Activated CD8-positive, alpha-beta T cell treated with anti-CD3 and anti-CD28 coated beads, Interleukin-2, amount 10 ng/mL, durations not matched to agents 7 days and 5 days (primary cell): ENCODE results near the gene IGF2BP3. TPM values are rescaled to one million over a fixed set of nuclear protein-coding genes. Genes with fewer than 3 reads are reported as not detected.

Source experiments
- ATAC-seq: fragments of 150-1000 bp; cut with Tn5 transposase; one replicate; pipeline ENCODE4 v1.10.0; 2021; ENCODE audit warnings: moderate library complexity
- CTCF ChIA-PET: fragments of 350-600 bp; sonication (Branson Sonifier 250); formaldehyde crosslinking; loops from one replicate; lab custom pipeline; 2021; ENCODE audit warnings: antibody characterized with exemption; lab: Charles Lee
- POLR2A ChIA-PET: fragments of 350-600 bp; sonication (Branson Sonifier 250); formaldehyde crosslinking; loops from one replicate; lab custom pipeline; 2021; ENCODE audit warnings: antibody characterized with exemption; lab: Charles Lee
- DNase-seq: peaks from one replicate; pipeline ENCODE4 v3.0.0-alpha.2; 2020
- H3K27ac Mint-ChIP-seq: one replicate; pipeline ENCODE4 v1.8.0; 2021; ENCODE audit warnings: mild to moderate bottlenecking, mixed read lengths
- H3K27me3 Mint-ChIP-seq: one replicate; pipeline ENCODE4 v1.8.0; 2021; ENCODE audit warnings: low read depth, mixed read lengths
- H3K36me3 Mint-ChIP-seq: one replicate; pipeline ENCODE4 v1.8.0; 2021; ENCODE audit warnings: low read depth, mixed read lengths
- H3K4me1 Mint-ChIP-seq: one replicate; pipeline ENCODE4 v1.8.0; 2021; ENCODE audit warnings: low read depth, mixed read lengths
- H3K4me3 Mint-ChIP-seq: one replicate; pipeline ENCODE4 v1.8.0; 2021; ENCODE audit warnings: mild to moderate bottlenecking, mixed read lengths
- H3K9me3 Mint-ChIP-seq: one replicate; pipeline ENCODE4 v1.8.0; 2022; ENCODE audit warnings: mixed read lengths; ENCODE audit not compliant: insufficient read depth
- total RNA-seq, 2 experiments: library from RNA; stranded (reverse); gene quantifications; one replicate each; pipeline ENCODE4 v1.2.3, GENCODE V29; 2021

Gene IGF2BP3
- total RNA-seq, 2 experiments from 2014 or later: 0.52 to 0.55 TPM

- Mint-ChIP-seq H3K4me3 (no peak overlapping the region), H3K27ac (no peak overlapping the region), H3K36me3 (no peaks in the 10 kb centered on the region), H3K27me3 (peaks cover 40% of the 10 kb centered on the region), H3K9me3 (no peaks in the 10 kb centered on the region), H3K4me1 (peaks cover 6% of the 10 kb centered on the region)
- CTCF ChIA-PET: no interaction called here
- DNase-seq (no peak), ATAC-seq (no peak)
- POLR2A ChIA-PET: interaction anchor here (0.6 kb wide), 1 partner anchor 10 kb away, joined by 4 read pairs; no protein-coding TSS in a partner anchor
These were observed 19.8 kb downstream of the IGF2BP3 start for GRCh38 chr7:23450518-23450917.

- Mint-ChIP-seq H3K27me3 (peaks cover 36% of the 10 kb centered on the region), H3K9me3 (no peaks in the 10 kb centered on the region), H3K27ac (no peak overlapping the region), H3K4me1 (peaks cover 6% of the 10 kb centered on the region), H3K36me3 (no peaks in the 10 kb centered on the region), H3K4me3 (no peak overlapping the region)
- ATAC-seq (no peak), DNase-seq (no peak)
- ChIA-PET POLR2A (interaction anchor here (0.6 kb wide), 1 partner anchor 10 kb away, joined by 4 read pairs; no protein-coding TSS in a partner anchor), CTCF (no interaction called here)
These were observed 20.4 kb downstream of the IGF2BP3 start for GRCh38 chr7:23449941-23450340.

GRCh38 chr7:23445326-23445725 is 25.0 kb downstream of the IGF2BP3 start:
- Mint-ChIP-seq H3K27me3 (peaks cover 20% of the 10 kb centered on the region), H3K4me1 (peaks cover 3% of the 10 kb centered on the region), H3K27ac (no peak overlapping the region), H3K36me3 (no peaks in the 10 kb centered on the region), H3K4me3 (no peak overlapping the region), H3K9me3 (no peaks in the 10 kb centered on the region)
- ATAC-seq: no peak
- ChIA-PET POLR2A (no interaction called here), CTCF (interaction anchor here (2.0 kb wide), 1 partner anchor 172 kb away, joined by 6 read pairs; no protein-coding TSS in a partner anchor)
- no peak for DNase-seq

- ATAC-seq (no peak), DNase-seq (no peak)
- H3K4me3 Mint-ChIP-seq: no peak overlapping the region
- no peak overlapping the region for H3K27ac Mint-ChIP-seq
- H3K27me3 Mint-ChIP-seq: peaks cover 15% of the 10 kb centered on the region
- no peaks in the 10 kb centered on the region for H3K4me1 Mint-ChIP-seq
- H3K9me3 Mint-ChIP-seq: no peaks in the 10 kb centered on the region
- ChIA-PET POLR2A (no interaction called here), CTCF (no interaction called here)
- H3K36me3 Mint-ChIP-seq: no peaks in the 10 kb centered on the region
These were observed 26.3 kb downstream of the IGF2BP3 start for GRCh38 chr7:23443974-23444373.

GRCh38 chr7:23438171-23438570 is 32.1 kb downstream of the IGF2BP3 start:
- H3K4me3 Mint-ChIP-seq: no peak overlapping the region
- ChIA-PET CTCF (no interaction called here), POLR2A (no interaction called here)
- no peaks in the 10 kb centered on the region for H3K4me1 Mint-ChIP-seq
- no peaks in the 10 kb centered on the region for H3K36me3 Mint-ChIP-seq
- no peak for DNase-seq
- H3K27ac Mint-ChIP-seq: no peak overlapping the region
- no peak for ATAC-seq
- H3K27me3 Mint-ChIP-seq: peaks cover 5% of the 10 kb centered on the region
- no peaks in the 10 kb centered on the region for H3K9me3 Mint-ChIP-seq

- ATAC-seq: no peak
- ChIA-PET POLR2A (no interaction called here), CTCF (interaction anchor here (0.8 to 1.8 kb wide), 2 partner anchors 29 to 161 kb away, joined by 3 to 4 read pairs; no protein-coding TSS in a partner anchor)
These were observed 36.0 kb downstream of the IGF2BP3 start for GRCh38 chr7:23434147-23434917.

GRCh38 chr7:23431702-23432199 is 38.5 kb downstream of the IGF2BP3 start:
- ChIA-PET POLR2A (no interaction called here), CTCF (interaction anchor here (1.5 to 3.1 kb wide), 4 partner anchors 20 to 159 kb away, joined by 4 to 22 read pairs (median 8); no protein-coding TSS in a partner anchor)
- no peaks in the 10 kb centered on the region for H3K36me3 Mint-ChIP-seq
- no peak for DNase-seq
- ATAC-seq: no peak
- no peaks in the 10 kb centered on the region for H3K4me1 Mint-ChIP-seq
- no peaks in the 10 kb centered on the region for H3K9me3 Mint-ChIP-seq
- H3K4me3 Mint-ChIP-seq: no peak overlapping the region
- no peak overlapping the region for H3K27ac Mint-ChIP-seq
- peaks cover 17% of the 10 kb centered on the region for H3K27me3 Mint-ChIP-seq

More at GRCh38 chr7:23434147-23434917, 36.0 kb downstream of the IGF2BP3 start:
- no peak overlapping the region for H3K4me3 Mint-ChIP-seq
- no peaks in the 10 kb centered on the region for H3K9me3 Mint-ChIP-seq
- H3K27ac Mint-ChIP-seq: no peak overlapping the region
- DNase-seq: no peak
- no peaks in the 10 kb centered on the region for H3K36me3 Mint-ChIP-seq
- peaks cover 11% of the 10 kb centered on the region for H3K27me3 Mint-ChIP-seq
- no peaks in the 10 kb centered on the region for H3K4me1 Mint-ChIP-seq

- DNase-seq (no peak), ATAC-seq (no peak)
- ChIA-PET CTCF (interaction anchor here (0.7 to 3.1 kb wide), 16 partner anchors 9 to 167 kb away, joined by 3 to 22 read pairs (median 4); partner anchors contain the start of gene CCDC126), POLR2A (no interaction called here)
- H3K27me3 Mint-ChIP-seq: peaks cover 18% of the 10 kb centered on the region
- no peaks in the 10 kb centered on the region for H3K9me3 Mint-ChIP-seq
- H3K4me1 Mint-ChIP-seq: no peaks in the 10 kb centered on the region
- H3K4me3 Mint-ChIP-seq: no peak overlapping the region
- H3K36me3 Mint-ChIP-seq: no peaks in the 10 kb centered on the region
- no peak overlapping the region for H3K27ac Mint-ChIP-seq
These were observed 39.4 kb downstream of the IGF2BP3 start for GRCh38 chr7:23430893-23431259.

- no peaks in the 10 kb centered on the region for H3K4me1 Mint-ChIP-seq
- ChIA-PET POLR2A (no interaction called here), CTCF (no interaction called here)
- peaks cover 13% of the 10 kb centered on the region for H3K27me3 Mint-ChIP-seq
- no peak overlapping the region for H3K27ac Mint-ChIP-seq
- DNase-seq: no peak
- H3K36me3 Mint-ChIP-seq: no peaks in the 10 kb centered on the region
- no peak overlapping the region for H3K4me3 Mint-ChIP-seq
- H3K9me3 Mint-ChIP-seq: no peaks in the 10 kb centered on the region
- ATAC-seq: no peak
These were observed 43.4 kb downstream of the IGF2BP3 start for GRCh38 chr7:23426876-23427275.

GRCh38 chr7:23422909-23423308 is 47.4 kb downstream of the IGF2BP3 start:
- CTCF ChIA-PET: interaction anchor here (1.4 kb wide), 1 partner anchor 65 kb away, joined by 4 read pairs; no protein-coding TSS in a partner anchor
- no peak overlapping the region for H3K4me3 Mint-ChIP-seq
- POLR2A ChIA-PET: no interaction called here
- no peak for DNase-seq
- no peak for ATAC-seq
- peaks cover 2% of the 10 kb centered on the region for H3K4me1 Mint-ChIP-seq
- H3K27me3 Mint-ChIP-seq: peaks cover 8% of the 10 kb centered on the region
- H3K9me3 Mint-ChIP-seq: no peaks in the 10 kb centered on the region
- no peak overlapping the region for H3K27ac Mint-ChIP-seq
- no peaks in the 10 kb centered on the region for H3K36me3 Mint-ChIP-seq

GRCh38 chr7:23422384-23422783 is 47.9 kb downstream of the IGF2BP3 start:
- Mint-ChIP-seq H3K27me3 (peaks cover 8% of the 10 kb centered on the region), H3K9me3 (no peaks in the 10 kb centered on the region), H3K4me3 (no peak overlapping the region), H3K27ac (no peak overlapping the region), H3K36me3 (no peaks in the 10 kb centered on the region), H3K4me1 (peaks cover 2% of the 10 kb centered on the region)
- DNase-seq (no peak), ATAC-seq (no peak)
- CTCF ChIA-PET: no interaction called here
- POLR2A ChIA-PET: no interaction called here

- DNase-seq: no peak
- no peak overlapping the region for H3K4me3 Mint-ChIP-seq
- ATAC-seq: no peak
- no peaks in the 10 kb centered on the region for H3K36me3 Mint-ChIP-seq
- H3K27ac Mint-ChIP-seq: no peak overlapping the region
- H3K9me3 Mint-ChIP-seq: no peaks in the 10 kb centered on the region
- H3K27me3 Mint-ChIP-seq: peaks cover 4% of the 10 kb centered on the region
- peaks cover 2% of the 10 kb centered on the region for H3K4me1 Mint-ChIP-seq
- ChIA-PET CTCF (interaction anchor here (0.6 to 2.1 kb wide), 3 partner anchors 10 to 127 kb away, joined by 4 to 13 read pairs (median 4); no protein-coding TSS in a partner anchor), POLR2A (no interaction called here)
These were observed 50.4 kb downstream of the IGF2BP3 start for GRCh38 chr7:23419845-23420244.
